Right atrium auricular region (tissue), 2 donors: ENCODE results near the gene CHCHD5. TPM values are rescaled to one million over a fixed set of nuclear protein-coding genes. Genes with fewer than 3 reads are reported as not detected.
"Not testable (repeated sequence)": the region's sequence is repeated elsewhere in the genome, so short reads cannot be mapped to it uniquely, and the experiment has no call there.

Experiments used
- DNase-seq: peaks from one replicate; pipeline ENCODE4 v3.0.0-alpha.2; 2019; ENCODE audit warnings: low spot score
- H3K27ac ChIP-seq, 2 donors: fragments of 200-600 bp; sonication (generic); 1 replicate in 1 of 2; 2 replicates in 1 of 2; pipeline ENCODE4 v1.5.1; 2016 to 2019
- H3K27me3 ChIP-seq, 2 donors: fragments of 200-600 bp; sonication (generic); one replicate each; pipeline versions ENCODE4 v1.5.1 to v1.6.0; 2017 to 2019
- H3K36me3 ChIP-seq: fragments of 200-600 bp; sonication (generic); one replicate; pipeline ENCODE4 v1.5.1; 2016
- H3K4me1 ChIP-seq, 2 donors: fragments of 200-600 bp; sonication (generic); one replicate each; pipeline versions ENCODE4 v1.5.1 to v1.6.0; 2017 to 2019
- H3K4me3 ChIP-seq, 2 donors: fragments of 200-600 bp; sonication (generic); 1 replicate in 1 of 2; 2 replicates in 1 of 2; pipeline ENCODE4 v1.5.1; 2017 to 2019; ENCODE audit warnings: mild to moderate bottlenecking in 1 of 2, moderate library complexity in 1 of 2
- H3K9me3 ChIP-seq, 2 donors: fragments of 200-600 bp; sonication (generic); one replicate each; pipeline ENCODE4 v1.5.1; 2019
- CTCF ChIP-seq, 2 donors: fragments of 200-600 bp; sonication (generic); IDR thresholded peaks; one replicate each; pipeline ENCODE4 v1.5.1; 2019; ENCODE audit warnings: antibody characterized with exemption in 2 of 2
- total RNA-seq, 2 donors: library from RNA; depleted of rRNA; stranded (reverse); fragments of >200 nt; gene quantifications; one replicate each; pipeline ENCODE4 v1.1.0, GENCODE V29; 2016

Gene CHCHD5
- total RNA-seq, 2 donors from 2014 or later, result 27.4 to 29.4 TPM

- Histone ChIP-seq H3K27me3 (no peaks in the 10 kb centered on the region), H3K4me1 (peaks cover 0 to 18% of the 10 kb centered on the region in 2 donors)
Observed at GRCh38 chr2:112542123-112542983, 42.1 kb upstream of the CHCHD5 start, which contains the start of gene POLR1B. POLR1B (plus strand) TSS chr2:112542465; CDS start chr2:112542495, 30 bp downstream.

GRCh38 chr2:112542984-112543661 is 41.3 kb upstream of the CHCHD5 start:
- DNase-seq, result no peak
- peaks cover 0 to 18% of the 10 kb centered on the region in 2 donors for H3K4me1 ChIP-seq
- peak overlapping the region in 1 of 2 donors; percentile 86 for H3K27ac ChIP-seq
- H3K4me3 ChIP-seq, result peak overlapping the region; percentile 88 to 90
- TF ChIP-seq CTCF (IDR thresholded peaks at IDR 0.05), result no peak
- H3K27me3 ChIP-seq, result no peaks in the 10 kb centered on the region
- H3K36me3 ChIP-seq, result peaks cover 8% of the 10 kb centered on the region
- H3K9me3 ChIP-seq, result no peaks in the 10 kb centered on the region

More at GRCh38 chr2:112542123-112542983, 42.1 kb upstream of the CHCHD5 start, which contains the start of gene POLR1B:
- TF ChIP-seq CTCF (IDR thresholded peaks at IDR 0.05), result no peak
- H3K9me3 ChIP-seq, result no peaks in the 10 kb centered on the region
- peak within 1 kb of the TSS; percentile 86 for H3K27ac ChIP-seq
- peak within 1 kb of the TSS; percentile 88 to 90 for H3K4me3 ChIP-seq
- DNase-seq, result peak; percentile 79
- H3K36me3 ChIP-seq, result peaks cover under 1% of the 10 kb centered on the region

GRCh38 chr2:112547333-112547732 is 37.1 kb upstream of the CHCHD5 start:
- Histone ChIP-seq H3K27ac (no peak overlapping the region), H3K4me1 (peaks cover 0 to 12% of the 10 kb centered on the region in 2 donors), H3K9me3 (no peaks in the 10 kb centered on the region), H3K36me3 (peaks cover 42% of the 10 kb centered on the region), H3K4me3 (no peak overlapping the region), H3K27me3 (no peaks in the 10 kb centered on the region)
- DNase-seq, result no peak
- no peak for TF ChIP-seq CTCF (IDR thresholded peaks at IDR 0.05)

GRCh38 chr2:112548980-112549379 is 35.4 kb upstream of the CHCHD5 start:
- H3K4me1 ChIP-seq, result no peaks in the 10 kb centered on the region
- H3K36me3 ChIP-seq, result peaks cover 58% of the 10 kb centered on the region

GRCh38 chr2:112566104-112566503 is 18.3 kb upstream of the CHCHD5 start:
- H3K36me3 ChIP-seq, result peaks cover 70% of the 10 kb centered on the region
- H3K4me1 ChIP-seq, result no peaks in the 10 kb centered on the region
- H3K4me3 ChIP-seq, result no peak overlapping the region
- no peaks in the 10 kb centered on the region for H3K27me3 ChIP-seq
- H3K27ac ChIP-seq, result no peak overlapping the region
- H3K9me3 ChIP-seq, result peaks cover 0 to 6% of the 10 kb centered on the region in 2 donors
- no peak for DNase-seq
- TF ChIP-seq CTCF (IDR thresholded peaks at IDR 0.05), result no peak

More at GRCh38 chr2:112548980-112549379, 35.4 kb upstream of the CHCHD5 start:
- no peak for TF ChIP-seq CTCF (IDR thresholded peaks at IDR 0.05)
- no peak for DNase-seq
- no peaks in the 10 kb centered on the region for H3K27me3 ChIP-seq
- H3K9me3 ChIP-seq, result no peaks in the 10 kb centered on the region
- H3K4me3 ChIP-seq, result no peak overlapping the region
- no peak overlapping the region for H3K27ac ChIP-seq

GRCh38 chr2:112566508-112566907 is 17.9 kb upstream of the CHCHD5 start:
- H3K27ac ChIP-seq, H3K9me3 ChIP-seq, H3K4me3 ChIP-seq, DNase-seq, H3K4me1 ChIP-seq, H3K27me3 ChIP-seq: not testable (repeated sequence)
- H3K36me3 ChIP-seq, result peaks cover 70% of the 10 kb centered on the region
